Mucosa of descending colon (tissue), 3 donors: ENCODE results near the gene PHACTR1. TPM values are rescaled to one million over a fixed set of nuclear protein-coding genes. Genes with fewer than 3 reads are reported as not detected.

Experiments used
- ATAC-seq: fragments of 200-7000 bp; cut with Tn5 transposase; one replicate; pipeline ENCODE4 v1.9.1; 2020; ENCODE audit warnings: mild to moderate bottlenecking, moderate library complexity
- DNase-seq, 3 donors: peaks; one replicate each; pipeline ENCODE4 v3.0.0-alpha.2; 2020
- H3K36me3 ChIP-seq: fragments of 200-600 bp; one replicate; pipeline ENCODE4 v1.8.0; 2021; ENCODE audit warnings: low read depth, mild to moderate bottlenecking
- H3K4me1 ChIP-seq: fragments of 200-600 bp; one replicate; pipeline ENCODE4 v1.8.0; 2021; ENCODE audit warnings: low read depth, mild to moderate bottlenecking
- H3K4me3 ChIP-seq: fragments of 200-600 bp; one replicate; pipeline ENCODE4 v1.8.0; 2021; ENCODE audit warnings: mild to moderate bottlenecking
- H3K9me3 ChIP-seq: fragments of 200-600 bp; one replicate; pipeline ENCODE4 v1.8.0; 2021; ENCODE audit warnings: mild to moderate bottlenecking
- CTCF ChIP-seq: fragments of 200-600 bp; IDR thresholded peaks from one replicate; pipeline ENCODE4 v1.8.0; 2022; ENCODE audit warnings: antibody characterized with exemption, mild to moderate bottlenecking
- intact Hi-C, 2 donors: fragments of 100-400 bp; cut with DNase I in 1 of 2; cut with micrococcal nuclease in 1 of 2; formaldehyde crosslinking; loops; one replicate each; pipeline versions ENCODE4 v1.11.0 to v1.11.1; 2022; cut with DNase I, micrococcal nuclease
- total RNA-seq, 3 donors: library from RNA; stranded (reverse); fragmentation: NEBNext Ultra II Directional in 2 of 3; extraction: Animal tissue kit (Norgen Biotek cat#: 25700) in 2 of 3; gene quantifications; one replicate each; pipeline versions ENCODE4 v1.2.1 to v1.2.4, GENCODE V29; 2021 to 2023
- donor health status: DM: no; HTN: no; CAD: no; lungs with moderate emphysema.
- donor health status: DM: no; HTN: no; CAD: no.
- donor health status: DM: no; HTN: yes; CAD: no.

The PHACTR1 gene
- total RNA-seq, 3 donors from 2014 or later = 2.7 to 4.7 (median 3.1) TPM

DNA sequence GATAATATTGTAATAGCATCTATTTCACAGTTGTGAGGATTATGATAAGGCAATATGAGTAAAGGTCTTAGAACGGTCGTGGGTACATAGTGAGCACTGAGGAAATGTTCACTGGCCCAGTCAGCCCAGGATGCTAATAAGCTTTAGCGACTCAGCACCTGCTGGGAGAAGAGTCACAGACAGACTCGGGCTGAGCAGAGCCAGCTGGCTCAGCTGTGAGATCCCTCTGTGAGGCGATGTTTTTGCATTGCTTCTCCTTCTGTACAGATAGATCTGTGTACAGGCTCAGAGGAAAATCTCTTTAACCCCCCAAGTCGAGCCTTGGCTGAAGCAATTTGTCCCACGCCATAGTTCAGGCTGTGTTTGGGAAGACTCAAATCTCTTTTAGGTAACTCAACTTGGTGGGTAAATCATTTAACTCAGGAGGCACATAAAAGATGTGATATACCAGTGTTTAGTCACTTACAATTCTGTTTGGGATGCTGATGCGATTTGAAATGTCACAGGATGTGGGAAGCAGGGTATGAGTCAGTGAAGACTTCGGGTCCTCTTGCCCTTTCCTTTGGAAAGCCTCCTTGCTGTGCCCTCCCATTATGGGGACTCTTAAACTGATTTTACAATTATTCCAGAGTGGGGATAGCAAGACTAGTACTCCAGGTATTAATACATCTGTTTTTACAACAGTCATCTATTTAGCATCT, 53.1 kb downstream of the PHACTR1 start:
- DNase-seq (no peak), ATAC-seq (no peak)
- TF ChIP-seq CTCF = no peak
- no peaks in the 10 kb centered on the region for H3K4me1 ChIP-seq
- H3K4me3 ChIP-seq = no peak overlapping the region
- H3K36me3 ChIP-seq = no peaks in the 10 kb centered on the region
- intact Hi-C loops = no loop called here
- no peaks in the 10 kb centered on the region for H3K9me3 ChIP-seq

GRCh38 chr6:12772416-12772815, 55.8 kb downstream of the PHACTR1 start:
- Histone ChIP-seq H3K4me1 (no peaks in the 10 kb centered on the region), H3K36me3 (no peaks in the 10 kb centered on the region), H3K9me3 (no peaks in the 10 kb centered on the region), H3K4me3 (no peak overlapping the region)
- TF ChIP-seq CTCF = no peak
- DNase-seq = no peak
- no peak for ATAC-seq
- intact Hi-C loops = no loop called here

DNA sequence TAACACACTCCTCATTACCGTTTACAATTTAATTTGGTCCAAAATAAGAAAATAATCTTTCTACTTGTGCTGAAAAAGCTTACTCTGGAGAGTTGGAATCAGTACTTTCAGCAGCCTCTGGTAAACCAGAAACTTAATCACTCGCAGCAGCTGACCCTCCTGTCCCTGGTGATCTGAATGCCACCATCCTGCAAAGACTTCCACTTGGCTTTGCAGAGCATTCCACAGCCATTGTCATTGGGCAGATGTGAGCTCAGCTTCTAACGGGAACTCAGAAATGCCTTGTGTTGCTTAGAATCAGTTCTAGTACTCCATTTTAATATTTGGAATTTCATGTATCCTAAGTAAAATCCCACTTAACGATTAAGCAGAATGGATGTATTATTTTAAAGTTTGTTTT, 59.7 kb downstream of the PHACTR1 start:
- no peaks in the 10 kb centered on the region for H3K36me3 ChIP-seq
- ATAC-seq = no peak
- no peaks in the 10 kb centered on the region for H3K9me3 ChIP-seq
- TF ChIP-seq CTCF = no peak
- no peak for DNase-seq
- intact Hi-C loops = no loop called here
- no peaks in the 10 kb centered on the region for H3K4me1 ChIP-seq
- no peak overlapping the region for H3K4me3 ChIP-seq

- intact Hi-C loops = no loop called here
- Histone ChIP-seq H3K4me1 (no peaks in the 10 kb centered on the region), H3K9me3 (no peaks in the 10 kb centered on the region), H3K36me3 (no peaks in the 10 kb centered on the region), H3K4me3 (no peak overlapping the region)
- no peak for TF ChIP-seq CTCF
- no peak for DNase-seq
- no peak for ATAC-seq
Observed at GRCh38 chr6:12779772-12780171, 63.2 kb downstream of the PHACTR1 start.

DNA sequence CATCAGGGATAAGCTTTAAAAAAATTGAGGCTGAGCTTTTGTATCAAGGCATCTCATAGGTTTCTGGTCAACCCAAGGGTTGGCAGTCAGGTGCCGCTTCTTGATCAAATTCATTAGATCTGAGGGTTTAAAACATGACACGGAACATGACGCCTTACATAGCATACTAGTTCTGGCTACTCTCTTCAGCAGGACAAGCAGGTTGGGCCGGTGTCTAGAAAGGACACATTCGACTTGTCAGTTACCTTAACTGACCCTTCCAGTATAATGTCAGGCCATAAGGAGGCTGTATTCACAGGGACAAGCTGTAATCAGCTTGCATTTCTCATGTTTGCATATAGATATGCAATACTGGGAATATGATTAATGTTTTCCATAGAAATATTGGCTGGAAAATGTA, 65.6 kb downstream of the PHACTR1 start:
- H3K36me3 ChIP-seq = no peaks in the 10 kb centered on the region
- H3K4me3 ChIP-seq = no peak overlapping the region
- DNase-seq = no peak
- no peaks in the 10 kb centered on the region for H3K9me3 ChIP-seq
- intact Hi-C loops = no loop called here
- H3K4me1 ChIP-seq = no peaks in the 10 kb centered on the region
- TF ChIP-seq CTCF = no peak
- no peak for ATAC-seq

DNA sequence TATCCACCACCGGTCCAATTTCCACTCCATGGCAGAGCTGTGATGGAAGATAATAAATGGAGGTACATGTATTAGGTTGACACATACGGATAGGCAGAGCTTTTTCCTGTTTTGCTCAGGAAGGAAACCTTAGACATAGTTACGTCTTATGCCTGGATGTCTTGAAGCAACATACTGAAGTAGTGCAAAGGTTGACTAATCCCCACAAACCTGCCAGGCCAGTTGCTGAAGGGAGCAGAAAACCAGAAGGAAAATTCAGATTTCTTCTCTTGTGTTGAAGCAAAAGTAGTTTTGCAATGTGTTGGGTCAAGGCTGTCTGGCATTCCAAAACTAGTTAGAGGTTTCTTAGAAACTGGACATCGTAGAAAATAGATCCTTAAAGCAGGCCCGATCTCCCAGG, 68.7 kb downstream of the PHACTR1 start:
- H3K4me3 ChIP-seq = no peak overlapping the region
- H3K9me3 ChIP-seq = no peaks in the 10 kb centered on the region
- H3K4me1 ChIP-seq = no peaks in the 10 kb centered on the region
- DNase-seq (no peak), ATAC-seq (no peak)
- H3K36me3 ChIP-seq = no peaks in the 10 kb centered on the region
- intact Hi-C loops = no loop called here
- TF ChIP-seq CTCF = no peak
